Heart right ventricle (tissue), 16 donors: ENCODE measurements around the gene MAP3K7. TPM values are rescaled to one million over a fixed set of nuclear protein-coding genes. Genes with fewer than 3 reads are reported as not detected.
"Not testable (repeated sequence)": the region's sequence is repeated elsewhere in the genome, so short reads cannot be mapped to it uniquely, and the experiment has no call there.

ENCODE experiments used
- ATAC-seq, 8 donors: fragments of 200-7000 bp; cut with Tn5 transposase; one replicate each; pipeline ENCODE4 v1.9.1; 2020; ENCODE audit warnings: mild to moderate bottlenecking in 8 of 8, moderate library complexity in 8 of 8, moderate number of reproducible peaks in 1 of 8
- DNase-seq, 2 donors: peaks; one replicate each; pipeline ENCODE4 v3.0.0-alpha.2; 2020
- H3K27ac ChIP-seq, 10 donors: fragments of 200-600 bp; sonication (generic) in 2 of 10; one replicate each; pipeline versions ENCODE4 v1.5.0 to v1.8.0; 2020 to 2022; ENCODE audit warnings: mild to moderate bottlenecking in 3 of 10
- H3K27me3 ChIP-seq, 7 donors: fragments of 200-600 bp; one replicate each; pipeline ENCODE4 v1.8.0; 2021 to 2022; ENCODE audit warnings: mild to moderate bottlenecking in 2 of 7
- H3K36me3 ChIP-seq, 9 donors: fragments of 200-600 bp; sonication (generic) in 1 of 9; one replicate each; pipeline versions ENCODE4 v1.5.0 to v1.8.0; 2020 to 2022; ENCODE audit warnings: mild to moderate bottlenecking in 2 of 9
- H3K4me1 ChIP-seq, 9 donors: fragments of 200-600 bp; sonication (generic) in 1 of 9; one replicate each; pipeline versions ENCODE4 v1.5.0 to v1.8.0; 2020 to 2022; ENCODE audit warnings: mild to moderate bottlenecking in 4 of 9
- H3K4me3 ChIP-seq, 10 donors: fragments of 200-600 bp; sonication (generic) in 2 of 10; one replicate each; pipeline versions ENCODE4 v1.5.0 to v1.8.0; 2020 to 2022; ENCODE audit warnings: mild to moderate bottlenecking in 7 of 10, moderate library complexity in 2 of 10
- H3K9me3 ChIP-seq, 11 donors: fragments of 200-600 bp in 10 of 11; sonication (generic) in 2 of 11; one replicate each; pipeline versions ENCODE4 v1.5.0 to v1.8.0; 2013 to 2022; ENCODE audit warnings: mild to moderate bottlenecking in 2 of 11, control low read depth in 1 of 11, moderate library complexity in 1 of 11
- CTCF ChIP-seq, 9 donors: fragments of 200-600 bp; sonication (generic) in 2 of 9; IDR thresholded peaks; one replicate each; pipeline versions ENCODE4 v1.5.0 to v1.8.0; 2021 to 2022; ENCODE audit warnings: antibody characterized with exemption in 9 of 9, mild to moderate bottlenecking in 5 of 9, moderate library complexity in 1 of 9
- WGBS, 2 donors: extraction: QIAGEN DNeasy Blood & Tissue Kit; methylation state at CpG; one replicate each; pipeline ENCODE4 v1.1.7; 2013; ENCODE audit warnings: inconsistent platforms in 1 of 2; 5-methylcytosine and 5-hydroxymethylcytosine counted together
- intact Hi-C, 10 donors: fragments of 100-400 bp; cut with DNase I; formaldehyde crosslinking; loops; one replicate each; pipeline versions ENCODE4 v1.11.1 to v1.14.2; 2022
- polyA plus RNA-seq, 2 donors: library from polyadenylated mRNA; stranded (reverse); fragments of 200-250 nt; gene quantifications; one replicate each; pipeline ENCODE4 v1.2.3, GENCODE V29; 2013
- total RNA-seq, 10 donors: library from RNA; stranded (reverse); fragmentation: NEBNext Ultra II Directional in 3 of 10; extraction: Animal tissue kit (Norgen Biotek cat#: 25700) in 3 of 10; gene quantifications; one replicate each; pipeline versions ENCODE4 v1.2.1 to v1.2.4, GENCODE V29; 2021 to 2023
- donor health status: Arrhythmogenic right ventricular cardiomyopathy.
- donor health status: ischemic (EF 13 %, LVEDD 7.1; RV severe dilation, severe dysfunction).
- donor health status: healthy with polysubstance abuse.
- donor health status: DM: no; HTN: yes; CAD: no.
- donor health status: DM: no; HTN: no; CAD: no.
- donor health status: ischemic (EF 25% LVEDD 6.9; RV normal size, moderate dysfunction).
- donor health status: ischemic (EF 25% LVEDD 5.7; RV mildly dilated, moderate dysfunction).
- donor health status: healthy.
- donor health status: DM: yes; HTN: yes; CAD: no.
- donor health status: Ischemic cardiomyopathy.
- donor health status: ischemic (EF 35%, LVEDD 5.7; RV mildly dilated, moderate dysfunction).
- donor health status: nonischemic (EF 11% LVEDD 7.7; RV severe dilation, severe dysfunction).
- donor health status: DM: yes; HTN: yes; CAD: no.
- donor health status: PGD.
- donor health status: ischemic (EF 29% LVEDD 5.4; RV normal size, mild dysfunction).
- donor health status: nonischemic (EF 23%, LVEDD 6.1; RV moderate dilation, normal function).

Gene MAP3K7
- total and polyA plus RNA-seq, 12 donors = 7.5 to 29.3 (median 20.1) TPM

GRCh38 chr6:90569223-90569622, 17.6 kb downstream of the MAP3K7 start:
- TF ChIP-seq CTCF (IDR thresholded peaks at IDR 0.05) = no peak
- Histone ChIP-seq H3K27me3 (no peaks in the 10 kb centered on the region), H3K4me3 (no peak overlapping the region), H3K27ac (no peak overlapping the region), H3K9me3 (no peaks in the 10 kb centered on the region), H3K36me3 (peaks cover 0 to 48% (median 0%) of the 10 kb centered on the region in 9 donors), H3K4me1 (peaks cover 0 to 8% (median 0%) of the 10 kb centered on the region in 9 donors)
- intact Hi-C loops = no loop called here
- DNase-seq (no peak), ATAC-seq (no peak)

- H3K27ac ChIP-seq, H3K27me3 ChIP-seq, DNase-seq, ATAC-seq, H3K4me3 ChIP-seq, intact Hi-C loops, H3K9me3 ChIP-seq, H3K4me1 ChIP-seq: not testable (repeated sequence)
- H3K36me3 ChIP-seq = peaks cover 0 to 57% (median 4%) of the 10 kb centered on the region in 9 donors
- 95 to 97% methylated on average over 1 of the region's 1 CpG for WGBS, 2 donors
These were observed 19.2 kb downstream of the MAP3K7 start for GRCh38 chr6:90567682-90568081.

- H3K4me1 ChIP-seq, H3K27ac ChIP-seq, intact Hi-C loops, ATAC-seq, H3K4me3 ChIP-seq, H3K27me3 ChIP-seq, H3K9me3 ChIP-seq, DNase-seq: not testable (repeated sequence)
- H3K36me3 ChIP-seq = peaks cover 0 to 72% (median 29%) of the 10 kb centered on the region in 9 donors
- WGBS, 2 donors = 97% methylated on average over 8 of the region's 9 CpGs
These were observed 24.5 kb downstream of the MAP3K7 start for GRCh38 chr6:90562341-90562740.

GRCh38 chr6:90559931-90560330, 26.9 kb downstream of the MAP3K7 start:
- Histone ChIP-seq H3K4me1 (no peaks in the 10 kb centered on the region), H3K27me3 (no peaks in the 10 kb centered on the region), H3K27ac (no peak overlapping the region), H3K4me3 (no peak overlapping the region), H3K36me3 (peaks cover 0 to 88% (median 41%) of the 10 kb centered on the region in 9 donors), H3K9me3 (no peaks in the 10 kb centered on the region)
- TF ChIP-seq CTCF (IDR thresholded peaks at IDR 0.05) = no peak
- intact Hi-C loops = no loop called here
- 94% methylated on average over 4 of the region's 4 CpGs for WGBS, 2 donors
- no peak for DNase-seq
- ATAC-seq = no peak

DNA sequence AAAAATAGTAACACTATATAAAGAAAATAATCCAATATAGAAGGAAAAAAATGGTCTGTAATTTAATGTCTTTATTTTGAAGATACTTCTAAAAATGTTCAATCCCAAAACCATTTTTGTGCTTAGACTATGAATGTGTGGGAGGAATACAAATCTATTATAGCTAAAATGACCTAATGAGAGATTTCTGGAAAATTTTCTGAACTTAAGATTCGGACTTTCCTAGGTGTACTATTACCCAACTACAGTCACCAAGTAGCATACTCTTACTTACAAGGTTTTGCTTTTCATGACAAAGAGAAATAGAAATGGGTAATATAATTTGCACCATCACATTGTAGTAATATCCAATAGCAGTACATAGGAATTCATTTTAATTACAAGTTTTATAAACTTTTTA, 29.9 kb downstream of the MAP3K7 start:
- Histone ChIP-seq H3K27ac (no peak overlapping the region), H3K27me3 (no peaks in the 10 kb centered on the region), H3K4me3 (no peak overlapping the region), H3K4me1 (no peaks in the 10 kb centered on the region), H3K36me3 (peaks cover 0 to 100% (median 54%) of the 10 kb centered on the region in 9 donors), H3K9me3 (no peaks in the 10 kb centered on the region)
- intact Hi-C loops = no loop called here
- DNase-seq (no peak), ATAC-seq (no peak)
- no peak for TF ChIP-seq CTCF (IDR thresholded peaks at IDR 0.05)
- 97 to 100% methylated on average over 1 of the region's 1 CpG for WGBS, 2 donors
